ENCODE results near the gene FBH1.
A peak's percentile ranks its signal among the peaks of the same experiment; 100 is the strongest.

FBH1 gene

GRCh38 chr10:5971315-5971832, 81.3 kb downstream of the FBH1 start:
- TF ChIP-seq CTCF (IDR thresholded peaks at IDR 0.05; ENCODE audit: low read depth, low read length) (no peak), MYC (IDR thresholded peaks at IDR 0.05; ENCODE audit: low read depth, low read length) (no peak), POLR2A (IDR thresholded peaks at IDR 0.05; ENCODE audit: extremely low read depth, insufficient read length) (no peak)
- TF ChIP-seq, protein P1, sequence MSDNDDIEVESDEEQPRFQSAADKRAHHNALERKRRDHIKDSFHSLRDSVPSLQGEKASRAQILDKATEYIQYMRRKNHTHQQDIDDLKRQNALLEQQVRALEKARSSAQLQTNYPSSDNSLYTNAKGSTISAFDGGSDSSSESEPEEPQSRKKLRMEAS (IDR thresholded peaks at IDR 0.05; ENCODE audit: low read depth, low read length), result no peak

GRCh38 chr10:5971886-5972285, 81.8 kb downstream of the FBH1 start:
- H3K4me3 ChIP-seq (ENCODE audit: low read depth, low read length), result no peak overlapping the region
- peak; percentile 57 for DNase-seq (ENCODE audit: low read depth)
- TF ChIP-seq, protein P1 (IDR thresholded peaks at IDR 0.05; ENCODE audit: low read depth, low read length), result no peak
- TF ChIP-seq POLR2A (IDR thresholded peaks at IDR 0.05; ENCODE audit: extremely low read depth, insufficient read length), result no peak
- no peak for TF ChIP-seq MYC (IDR thresholded peaks at IDR 0.05; ENCODE audit: low read depth, low read length)
- no peak for TF ChIP-seq CTCF (IDR thresholded peaks at IDR 0.05; ENCODE audit: low read depth, low read length)

More at GRCh38 chr10:5971315-5971832, 81.3 kb downstream of the FBH1 start:
- no peak overlapping the region for H3K4me3 ChIP-seq (ENCODE audit: low read depth, low read length)
- DNase-seq (ENCODE audit: low read depth), result peak; percentile 18

GRCh38 chr10:5973069-5973468, 83.0 kb downstream of the FBH1 start:
- TF ChIP-seq, protein P1 (IDR thresholded peaks at IDR 0.05; ENCODE audit: low read depth, low read length), result no peak
- no peak for TF ChIP-seq MYC (IDR thresholded peaks at IDR 0.05; ENCODE audit: low read depth, low read length)
- TF ChIP-seq POLR2A (IDR thresholded peaks at IDR 0.05; ENCODE audit: extremely low read depth, insufficient read length), result no peak
- no peak for TF ChIP-seq CTCF (IDR thresholded peaks at IDR 0.05; ENCODE audit: low read depth, low read length)
- H3K4me3 ChIP-seq (ENCODE audit: low read depth, low read length), result no peak overlapping the region
- DNase-seq (ENCODE audit: low read depth), result no peak

DNA sequence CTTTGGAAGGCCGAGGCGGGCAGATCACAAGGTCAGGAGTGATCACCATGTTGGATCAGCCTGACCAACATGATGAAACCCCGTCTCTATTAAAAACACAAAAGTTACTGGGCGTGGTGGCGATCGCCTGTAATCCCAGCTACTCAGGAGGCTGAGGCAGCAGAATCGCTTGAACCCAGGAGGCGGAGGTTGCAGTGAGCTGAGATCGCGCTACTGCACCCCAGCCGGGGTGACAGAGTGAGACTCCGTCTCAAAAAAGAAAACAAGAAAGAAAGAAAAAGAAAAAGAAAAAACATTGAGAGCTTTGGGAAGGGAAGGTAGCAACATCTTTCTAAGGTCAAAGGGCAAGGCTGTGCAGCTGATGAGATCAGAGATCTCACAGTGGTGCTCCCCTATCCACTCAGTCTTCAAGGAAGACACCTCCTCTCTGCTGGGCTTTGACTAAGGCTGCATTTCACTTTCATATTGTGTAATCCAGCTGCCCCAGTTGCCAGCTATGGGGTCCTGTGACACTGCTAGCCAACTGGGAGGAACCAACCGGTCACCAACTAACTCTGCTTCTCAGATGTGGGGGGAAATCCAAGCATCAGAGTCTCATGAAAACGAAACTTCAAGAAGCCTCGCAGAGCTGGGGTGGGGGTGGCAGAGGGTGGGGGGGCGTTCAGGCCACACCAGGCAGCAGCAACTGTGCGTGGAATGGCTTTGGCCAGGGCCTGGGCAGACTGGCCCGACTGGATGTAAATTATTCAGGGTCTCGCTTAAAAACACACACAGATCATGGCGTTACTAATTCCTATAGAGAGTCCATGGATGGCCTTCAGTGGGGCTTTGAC, 85.8 kb downstream of the FBH1 start:
- H3K4me3 ChIP-seq (ENCODE audit: low read depth, low read length), result peak overlapping the region; percentile 59
- TF ChIP-seq POLR2A (IDR thresholded peaks at IDR 0.05; ENCODE audit: extremely low read depth, insufficient read length) (no peak), MYC (IDR thresholded peaks at IDR 0.05; ENCODE audit: low read depth, low read length) (no peak), CTCF (IDR thresholded peaks at IDR 0.05; ENCODE audit: low read depth, low read length) (no peak)
- TF ChIP-seq, protein P1 (IDR thresholded peaks at IDR 0.05; ENCODE audit: low read depth, low read length), result no peak
- DNase-seq (ENCODE audit: low read depth), result peak; percentile 80

DNA sequence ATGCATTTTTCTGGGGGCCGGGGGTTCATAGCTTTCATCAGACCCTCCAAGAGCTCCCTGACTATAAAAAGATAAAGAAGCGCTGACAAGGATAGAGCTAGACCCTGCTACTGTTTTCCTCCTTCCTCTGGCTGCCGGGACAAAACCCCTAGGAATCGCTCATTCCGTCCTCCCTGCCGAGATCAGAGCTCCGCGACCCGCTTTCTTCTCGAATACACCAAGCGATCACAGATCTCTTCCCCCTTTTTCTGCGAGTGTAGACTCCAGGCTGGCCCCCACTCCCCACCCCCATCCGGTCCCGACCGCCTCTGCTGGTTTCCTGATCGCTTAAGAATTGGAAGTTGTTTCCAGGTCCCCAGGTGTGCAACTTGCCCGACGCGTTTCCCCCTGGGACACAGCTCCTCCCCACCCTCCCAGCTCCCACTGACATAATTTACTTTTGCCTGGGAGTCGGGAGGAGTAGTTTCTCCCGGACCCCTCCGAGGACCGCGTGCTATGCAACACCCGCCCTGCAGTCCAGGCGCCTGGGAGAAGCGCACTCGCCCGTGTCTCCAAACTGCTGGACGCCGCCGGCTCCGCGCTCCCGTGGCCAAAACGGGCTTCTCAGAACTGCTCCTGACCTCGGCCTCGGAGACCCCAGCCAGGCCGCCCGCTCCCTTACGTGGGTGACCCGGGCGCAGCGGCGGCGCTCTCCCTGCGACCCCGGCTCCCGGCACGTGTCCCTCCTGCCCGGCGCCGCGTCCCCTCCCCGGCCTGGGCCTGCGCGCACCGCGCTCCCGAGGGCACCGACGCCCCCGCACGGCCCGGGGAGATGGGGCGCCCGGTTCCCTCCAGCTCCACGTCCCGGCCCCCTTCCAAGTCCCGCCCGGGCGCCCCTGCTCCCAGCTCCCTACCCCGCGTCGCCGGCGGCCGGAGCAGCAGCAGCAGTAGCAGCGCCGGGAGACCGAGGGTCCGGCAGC, 86.7 kb downstream of the FBH1 start:
- H3K4me3 ChIP-seq (ENCODE audit: low read depth, low read length), result peak overlapping the region; percentile 60
- TF ChIP-seq CTCF (IDR thresholded peaks at IDR 0.05; ENCODE audit: low read depth, low read length) (no peak), MYC (IDR thresholded peaks at IDR 0.05; ENCODE audit: low read depth, low read length) (no peak), POLR2A (IDR thresholded peaks at IDR 0.05; ENCODE audit: extremely low read depth, insufficient read length) (no peak)
- TF ChIP-seq, protein P1 (IDR thresholded peaks at IDR 0.05; ENCODE audit: low read depth, low read length), result no peak
- peak; percentile 62 for DNase-seq (ENCODE audit: low read depth)

Data from NB4 (cell line).